Activated T-cell treated with anti-CD3 and anti-CD28 coated beads, Interleukin-2, amount 50 U/mL, for 1 hour (primary cell): ENCODE measurements around the gene DGLUCY.
"Not testable (repeated sequence)": the region's sequence is repeated elsewhere in the genome, so short reads cannot be mapped to it uniquely, and the experiment has no call there.

ENCODE experiments used
- DNase-seq: peaks from one replicate; pipeline ENCODE4 v3.0.0-alpha.2; 2020

Gene DGLUCY

DNA sequence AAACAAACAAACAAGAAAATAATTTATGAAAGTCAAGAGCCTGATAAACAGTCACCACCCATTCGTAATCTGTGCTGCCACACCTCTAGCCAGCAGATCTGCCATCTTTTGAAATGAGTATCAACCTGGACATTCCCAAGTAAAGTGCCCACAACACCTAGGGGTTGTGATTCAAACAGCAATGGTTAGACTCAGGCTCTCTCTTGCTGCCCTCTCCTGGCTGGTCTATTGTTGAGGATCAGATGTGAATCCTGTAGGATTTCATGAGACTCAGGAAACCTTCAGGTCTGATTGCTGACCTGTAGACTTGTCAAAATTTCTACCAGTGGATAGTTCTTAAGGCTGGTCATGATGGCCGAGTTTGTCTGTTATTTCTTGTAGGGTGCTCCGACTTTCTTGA is 26.8 kb downstream of the DGLUCY start:
- no peak for DNase-seq

DNA sequence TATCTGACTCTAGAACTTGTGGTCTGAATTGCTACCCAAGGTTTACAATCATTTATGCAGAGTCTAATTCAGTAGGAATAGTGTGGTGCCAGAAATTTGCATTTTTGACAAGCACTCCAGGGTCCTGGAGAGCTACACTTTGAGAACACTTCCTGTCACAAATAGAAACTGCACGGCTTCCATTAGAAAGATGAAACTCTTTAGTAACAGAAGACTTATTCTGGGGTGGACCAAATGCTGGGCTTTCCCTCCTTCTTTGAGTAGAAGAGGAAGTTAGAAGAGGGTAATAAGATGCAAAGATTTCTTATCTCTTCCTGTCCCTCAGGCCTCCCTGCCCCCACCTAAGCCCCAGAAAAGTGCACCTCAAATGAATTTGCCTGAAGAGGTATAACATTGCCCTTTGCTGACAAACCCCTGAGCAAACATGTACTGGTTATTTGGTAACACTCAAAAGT is 28.4 kb downstream of the DGLUCY start:
- DNase-seq, result no peak

DNA sequence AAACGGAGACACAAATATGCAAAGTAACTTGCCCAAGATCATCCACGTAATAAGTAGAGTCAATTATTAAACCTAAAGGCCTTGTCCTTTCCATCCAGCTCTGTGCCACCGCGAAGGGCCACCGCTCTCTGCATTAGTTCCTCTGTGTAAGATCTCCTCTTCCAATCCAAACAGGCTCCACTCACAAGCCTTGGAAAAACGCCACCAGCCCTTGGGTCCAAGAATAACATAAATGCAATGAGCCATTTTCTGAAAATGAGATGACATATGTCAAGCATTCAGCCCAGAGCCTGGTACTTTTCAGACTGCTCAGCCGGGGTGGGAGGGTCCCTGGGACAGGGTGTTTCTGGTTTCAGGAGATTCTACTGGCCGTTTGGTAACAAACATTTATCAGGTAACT is 30.0 kb downstream of the DGLUCY start:
- DNase-seq, result no peak

DNA sequence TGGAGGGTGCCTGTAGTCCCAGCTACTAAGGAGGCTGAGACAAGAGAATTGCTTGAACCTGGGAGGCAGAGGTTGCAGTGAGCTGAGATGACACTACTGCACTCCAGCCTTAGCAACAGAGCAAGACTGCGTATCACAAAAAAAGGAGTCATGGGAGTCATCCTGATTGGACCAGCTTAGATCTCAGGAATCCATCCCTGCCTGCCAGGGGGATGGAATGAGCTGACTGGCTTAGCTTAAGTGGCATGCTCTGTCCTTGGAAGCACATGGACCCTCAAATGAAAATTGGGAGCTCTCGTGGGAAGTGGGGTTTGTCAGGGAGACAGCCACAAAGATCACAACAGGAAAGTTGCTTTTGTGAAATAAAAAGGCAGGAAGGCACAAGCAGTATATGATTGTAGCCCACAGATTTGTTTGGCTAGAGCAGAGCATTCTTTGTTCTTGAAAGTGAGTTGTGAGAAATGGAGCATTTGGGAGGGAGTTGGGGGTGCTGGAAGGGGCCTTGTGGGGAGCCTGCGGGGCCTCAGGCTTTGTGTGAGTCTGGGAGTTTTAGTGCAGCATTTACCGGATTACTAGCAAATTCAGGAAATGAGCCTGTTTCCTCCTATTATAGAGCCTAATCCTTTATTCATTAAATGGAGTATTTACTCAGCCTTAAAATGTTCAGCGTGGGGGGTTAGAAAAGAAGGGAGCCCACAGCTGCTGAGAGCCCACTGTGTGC is 30.7 kb downstream of the DGLUCY start:
- no peak for DNase-seq

DNA sequence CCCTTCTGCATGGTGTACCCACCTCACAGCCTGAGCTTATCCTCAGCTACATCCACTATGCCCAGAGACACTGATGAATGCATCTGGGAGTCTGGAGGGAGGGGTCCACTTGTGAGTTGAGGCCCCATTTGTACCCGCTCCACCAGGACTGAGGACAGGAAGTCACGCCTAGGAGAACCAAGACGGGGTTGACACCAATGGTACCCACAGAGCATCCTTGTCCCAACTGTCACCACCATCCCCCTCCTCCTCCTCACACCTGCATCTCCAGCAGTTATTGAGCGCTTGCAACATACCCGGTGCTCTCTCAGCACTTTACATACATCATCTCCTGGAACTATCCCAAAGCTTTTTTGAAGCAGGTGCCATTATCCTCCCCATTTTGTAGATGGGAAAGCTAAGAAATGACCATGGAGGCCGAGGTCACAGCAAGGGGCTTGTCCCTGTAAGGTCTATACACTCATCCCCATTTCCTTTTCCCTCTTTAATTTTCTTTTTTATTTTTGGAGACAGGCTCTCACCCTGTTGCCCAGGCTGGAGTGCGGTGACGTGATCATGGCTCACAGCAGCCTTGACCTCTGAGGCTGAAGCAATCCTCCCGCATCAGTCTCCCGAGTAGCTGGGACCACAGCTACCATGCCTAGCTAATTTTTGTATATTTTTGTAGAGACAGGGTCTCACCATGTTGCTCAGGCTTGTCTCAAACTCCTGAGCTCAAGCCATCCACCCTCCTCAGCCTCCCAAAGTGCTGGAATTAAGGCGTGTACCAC is 31.7 kb downstream of the DGLUCY start:
- DNase-seq, result no peak

DNA sequence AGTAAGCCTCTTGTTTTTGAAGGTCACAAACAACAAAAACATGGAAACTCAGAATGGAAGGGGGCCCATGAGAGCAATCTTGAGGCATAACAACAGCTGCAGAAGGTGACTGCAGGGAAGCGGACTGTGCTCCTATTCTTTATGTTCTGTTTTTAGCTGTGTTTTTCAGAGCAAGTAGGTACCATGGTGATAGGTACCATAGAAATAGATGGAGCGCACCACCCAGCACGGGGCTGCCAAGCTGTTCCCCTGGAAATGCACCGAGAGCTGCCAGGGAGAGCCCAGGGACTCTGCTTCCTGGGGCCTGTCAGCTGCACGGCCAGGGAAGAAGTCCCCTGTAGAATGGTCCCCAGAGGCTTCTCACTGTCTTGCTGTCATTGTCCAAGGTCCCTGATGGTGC is 32.8 kb downstream of the DGLUCY start:
- DNase-seq, result no peak

DNA sequence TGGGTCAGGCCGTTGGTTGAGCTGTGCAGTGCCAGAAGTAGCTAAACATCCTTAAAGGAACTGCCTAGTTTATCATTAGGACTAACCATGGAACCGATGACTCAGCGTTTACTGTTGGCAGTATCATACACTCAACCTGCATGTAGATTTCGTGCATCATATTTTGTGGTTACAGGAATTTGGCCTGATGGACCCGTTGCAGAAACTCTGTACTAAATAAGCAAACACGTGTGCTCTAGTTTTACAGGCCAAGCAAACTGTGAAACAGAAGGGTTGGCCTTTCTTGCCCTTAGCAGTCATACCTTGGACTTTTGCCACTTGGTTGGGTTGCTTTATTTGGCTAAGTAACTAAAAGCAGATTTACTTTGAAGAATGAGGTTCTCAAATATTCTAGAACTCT is 35.6 kb downstream of the DGLUCY start:
- no peak for DNase-seq

DNA sequence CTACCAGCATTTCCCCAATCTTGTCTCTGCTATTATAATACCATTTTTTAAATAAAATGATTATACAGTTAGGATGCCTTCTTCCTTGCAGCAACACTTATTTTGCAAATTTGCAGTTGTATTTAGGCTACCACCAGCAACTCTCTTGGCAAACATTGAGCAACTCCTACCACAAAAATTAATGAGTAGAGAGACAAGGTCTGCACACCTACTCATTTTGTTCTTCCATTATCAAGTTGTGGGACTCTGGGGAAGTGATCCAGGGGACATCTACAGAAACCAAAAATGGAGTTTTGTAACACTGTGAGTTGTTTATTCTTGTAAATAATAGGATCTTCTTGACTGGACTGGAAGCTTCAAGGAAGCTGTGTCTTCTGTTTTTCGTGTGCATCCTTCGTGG is 38.6 kb downstream of the DGLUCY start:
- no peak for DNase-seq

DNA sequence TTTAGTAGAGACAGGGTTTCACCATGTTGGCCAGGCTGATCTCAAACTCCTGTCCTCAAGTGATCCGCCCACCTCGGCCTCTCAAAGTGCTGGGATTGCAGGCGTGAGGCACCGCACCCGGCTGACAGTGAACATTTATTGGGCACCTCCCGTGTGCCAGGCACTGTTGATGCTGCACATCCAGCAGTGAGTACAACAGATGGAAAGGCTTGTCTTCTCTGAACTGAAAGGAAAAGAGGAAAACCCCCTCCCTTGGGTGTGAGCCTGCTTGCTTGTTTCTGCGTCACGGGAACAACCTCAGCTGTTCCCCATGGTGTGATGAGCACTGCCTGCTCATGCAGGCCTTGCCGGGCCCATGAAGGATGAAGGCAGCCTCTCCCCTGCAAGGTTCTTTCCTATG is 39.5 kb downstream of the DGLUCY start:
- DNase-seq, result no peak

DNA sequence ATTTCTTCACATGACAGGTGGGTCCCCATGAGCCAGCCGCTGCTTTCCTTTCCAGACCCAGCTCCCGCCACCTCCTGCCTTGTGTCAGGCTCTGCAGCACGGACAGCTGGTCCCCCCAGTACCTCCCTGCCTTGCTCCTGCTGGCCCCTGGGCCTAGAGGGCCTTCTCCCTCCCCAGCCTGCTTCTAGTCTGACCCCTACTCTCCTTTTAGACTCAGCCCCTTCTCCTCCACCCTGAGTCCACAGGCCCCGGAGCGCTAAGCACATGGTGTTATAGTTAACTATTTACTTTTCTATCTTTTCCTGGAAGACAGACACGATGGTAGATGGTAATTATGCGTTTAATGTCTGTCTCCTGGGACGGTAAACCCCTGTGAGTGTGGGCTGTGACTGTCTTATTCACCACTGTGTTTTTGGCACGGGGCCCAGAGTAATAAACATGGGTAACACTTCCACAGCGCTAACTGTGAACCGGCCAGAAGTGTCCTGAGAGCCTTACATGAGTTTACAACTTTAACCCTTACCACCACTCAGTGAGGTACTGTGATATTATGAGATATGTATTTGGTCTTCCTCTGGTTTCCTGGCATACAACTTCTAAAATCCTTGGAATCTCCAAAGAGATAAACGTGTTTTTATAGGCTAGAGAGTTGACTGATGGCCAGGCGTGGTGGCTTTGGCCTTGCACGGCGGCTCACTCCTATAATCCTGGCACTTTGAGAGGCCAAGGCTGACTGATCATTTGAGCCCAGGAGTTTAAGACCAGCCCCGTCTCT is 41.2 kb downstream of the DGLUCY start:
- no peak for DNase-seq

DNA sequence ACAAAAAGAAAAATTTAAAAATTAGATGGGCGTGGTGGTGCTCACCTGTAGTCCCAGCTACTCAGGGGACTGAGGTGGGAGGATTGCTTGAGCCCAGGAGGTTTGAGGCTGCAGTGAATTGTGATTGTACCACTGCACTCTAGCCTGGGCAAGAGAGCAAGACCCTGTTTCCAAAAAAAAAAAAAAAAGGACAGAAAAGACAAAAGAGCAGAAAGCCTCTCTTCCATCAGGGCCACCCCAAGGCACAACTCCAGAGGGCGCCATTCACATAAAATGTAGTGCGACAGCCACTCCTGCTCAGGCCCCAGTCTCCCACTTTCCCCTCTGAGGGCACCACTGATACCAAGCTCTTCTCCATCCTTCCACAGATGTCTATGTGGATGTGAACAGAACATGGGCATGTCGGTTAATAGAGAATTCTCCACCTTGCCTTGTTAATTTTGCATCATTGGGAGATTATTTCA is 41.8 kb downstream of the DGLUCY start:
- no peak for DNase-seq

DNA sequence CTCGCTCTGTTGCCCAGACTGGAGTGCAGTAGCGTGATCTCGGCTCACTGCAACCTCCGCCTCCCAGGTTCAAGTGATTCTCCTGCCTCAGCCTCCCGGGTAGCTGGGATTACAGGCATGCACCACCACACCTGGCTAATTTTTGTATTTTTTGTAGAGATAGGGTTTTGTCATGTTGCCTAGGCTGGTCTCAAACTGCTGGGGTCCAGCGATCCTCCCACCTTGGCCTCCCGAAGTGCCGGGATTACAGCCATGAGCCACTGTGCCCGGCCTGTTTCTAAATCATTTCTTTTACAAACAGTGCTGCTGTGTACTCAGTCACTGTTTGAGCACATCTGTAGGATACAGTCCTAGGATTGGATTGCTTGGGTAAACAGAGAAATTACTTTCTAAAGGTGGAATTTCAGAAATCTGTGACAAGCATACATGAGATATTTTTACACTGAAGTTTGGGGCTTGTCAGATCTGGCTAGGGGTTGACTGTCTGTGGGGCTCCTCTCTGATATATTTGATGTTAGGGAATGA is 42.3 kb downstream of the DGLUCY start:
- DNase-seq, result not testable (repeated sequence)

DNA sequence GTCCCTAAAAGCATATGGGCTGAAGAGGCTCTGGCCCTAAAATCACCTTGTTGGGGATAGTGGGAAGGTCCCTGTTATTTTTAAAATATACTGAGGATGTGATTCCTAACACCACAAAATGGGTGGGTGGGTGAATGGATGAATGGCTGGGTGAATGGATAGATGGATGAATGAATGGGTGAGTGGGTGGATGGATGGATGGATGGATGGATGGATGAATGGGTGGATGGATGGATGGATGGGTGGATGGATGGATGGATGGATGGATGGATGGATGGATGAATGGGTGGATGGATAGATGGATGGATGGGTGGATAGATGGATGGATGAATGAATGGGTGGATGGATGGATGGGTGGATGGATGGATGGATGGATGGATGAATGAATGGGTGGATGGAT is 43.0 kb downstream of the DGLUCY start:
- DNase-seq, result not testable (repeated sequence)

DNA sequence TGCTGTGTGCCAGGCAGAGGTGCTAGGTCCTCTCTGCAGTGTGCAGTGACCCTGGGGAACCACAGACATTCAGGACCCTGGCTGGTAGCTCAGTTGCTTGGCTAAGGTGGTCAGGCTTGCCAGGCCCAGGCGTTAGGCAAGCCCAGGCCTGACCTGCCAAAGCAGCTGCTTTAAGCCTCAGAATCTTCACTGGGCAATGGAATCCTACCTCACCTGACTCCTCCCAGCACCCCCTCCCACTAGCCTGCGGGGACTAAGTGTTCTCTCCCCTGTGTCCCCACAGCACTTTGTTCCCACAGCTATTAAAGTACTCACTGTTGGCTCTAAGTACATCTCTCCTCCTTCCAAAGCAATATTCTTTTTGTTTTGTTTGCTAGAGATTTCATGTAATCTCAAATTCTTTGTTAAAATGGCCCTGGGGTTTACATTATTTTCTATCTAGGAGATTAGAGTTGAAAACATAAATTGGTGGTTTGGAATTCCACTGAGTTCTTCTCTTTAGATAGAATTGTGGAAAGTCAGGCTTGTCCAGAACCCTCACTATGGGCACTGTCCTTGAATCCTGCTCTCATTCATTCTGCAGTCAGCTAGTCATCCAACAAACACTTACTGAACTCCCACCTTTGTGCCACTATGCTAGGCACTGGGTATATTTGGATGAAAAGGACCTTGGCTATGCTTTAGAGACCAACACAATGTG is 44.4 kb downstream of the DGLUCY start:
- DNase-seq, result no peak

DNA sequence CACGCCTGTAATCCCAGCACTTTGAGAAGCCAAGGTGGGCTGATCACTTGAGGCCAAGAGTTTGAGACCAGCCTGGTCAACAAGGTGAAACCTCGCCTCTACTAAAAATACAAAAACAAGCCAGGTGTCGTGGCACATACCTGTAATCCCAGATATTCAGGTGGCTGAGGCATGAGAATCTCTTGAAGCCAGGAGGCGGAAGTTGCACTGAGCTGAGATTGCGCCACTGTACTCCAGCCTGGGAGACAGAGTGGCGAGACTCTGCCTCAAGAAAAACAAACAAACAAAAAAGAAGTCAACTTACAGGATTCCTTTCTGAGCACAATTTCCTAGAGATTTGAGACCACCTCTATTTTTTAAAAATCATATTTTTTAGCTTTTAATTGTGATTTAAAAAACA is 45.3 kb downstream of the DGLUCY start:
- DNase-seq, result no peak

DNA sequence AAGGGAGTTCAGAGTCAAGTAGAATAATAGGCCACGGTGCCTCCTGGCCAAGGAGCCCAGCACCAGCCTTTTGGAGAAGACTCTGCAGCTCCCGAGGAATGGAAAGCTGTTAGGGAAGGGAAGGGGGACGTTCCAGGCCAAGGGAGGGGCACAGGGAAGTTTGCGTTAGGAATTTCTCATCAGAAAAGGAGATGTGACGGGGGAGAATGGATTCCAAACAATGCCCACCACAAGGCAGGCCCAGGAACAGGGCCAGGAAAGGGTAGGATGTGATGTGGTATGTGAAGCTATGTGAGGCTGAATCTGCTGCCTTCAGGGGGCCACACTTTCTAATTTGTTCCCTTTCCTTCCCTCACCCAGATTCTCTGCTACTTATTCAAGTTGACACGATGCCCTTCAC is 46.0 kb downstream of the DGLUCY start:
- no peak for DNase-seq

DNA sequence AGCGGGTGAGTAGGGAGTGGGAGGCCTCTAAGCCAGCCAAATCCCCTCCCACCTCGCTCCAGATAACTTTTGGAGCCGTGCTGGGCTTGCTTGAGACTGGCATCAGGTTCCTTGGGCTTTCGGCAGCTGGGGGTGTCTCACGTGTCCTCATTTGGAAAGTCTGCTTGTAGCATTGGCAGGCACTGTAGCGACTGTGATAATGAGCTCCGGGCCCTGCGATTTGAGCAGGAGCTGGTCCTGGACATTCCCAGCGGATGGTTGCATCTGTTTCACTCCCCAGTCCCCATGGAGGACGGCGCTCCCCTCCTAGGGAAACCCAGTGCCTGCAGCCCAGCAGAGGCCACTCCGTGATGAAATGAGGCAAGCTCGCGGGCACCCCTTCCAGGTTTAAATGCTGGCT is 49.4 kb downstream of the DGLUCY start:
- DNase-seq, result no peak

DNA sequence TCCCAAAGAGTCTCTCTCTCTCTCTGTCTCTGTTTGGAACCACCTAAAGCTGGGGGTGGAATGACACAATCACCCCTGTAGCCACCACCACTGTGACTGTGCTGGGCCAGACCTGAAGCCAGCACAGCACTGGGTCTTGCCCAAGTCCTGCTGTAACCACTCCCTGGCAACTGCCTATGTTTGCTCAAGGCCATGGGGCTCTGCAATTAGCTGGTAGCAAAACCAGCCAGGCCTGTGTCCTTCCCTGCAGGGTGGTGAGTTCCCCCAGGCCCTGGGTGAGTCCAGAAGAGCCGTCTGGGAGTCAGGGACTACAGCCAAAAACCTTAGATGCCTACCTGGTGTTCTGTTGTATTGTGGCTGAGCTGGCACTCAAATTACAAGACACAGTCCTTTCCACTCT is 50.8 kb downstream of the DGLUCY start:
- DNase-seq, result no peak

DNA sequence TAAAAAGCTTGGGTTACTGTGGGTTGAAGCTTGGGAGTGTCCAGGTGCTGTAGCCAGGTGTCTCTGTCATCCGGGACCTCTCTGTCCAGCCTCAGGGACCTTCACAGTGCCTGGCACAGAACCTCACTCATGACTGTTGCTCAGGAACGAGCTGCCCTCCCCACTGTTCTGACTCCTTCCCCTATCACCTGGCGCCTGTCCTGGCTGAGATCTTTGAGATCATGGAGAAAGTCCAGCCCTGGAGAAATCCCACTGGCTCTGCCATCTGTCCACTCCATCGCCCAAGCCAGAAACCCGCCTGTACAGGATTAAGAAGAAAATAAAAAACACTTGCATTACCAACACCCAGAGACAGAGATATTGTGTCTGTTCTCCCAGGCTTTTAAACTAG is 53.5 kb downstream of the DGLUCY start:
- DNase-seq, result no peak

DNA sequence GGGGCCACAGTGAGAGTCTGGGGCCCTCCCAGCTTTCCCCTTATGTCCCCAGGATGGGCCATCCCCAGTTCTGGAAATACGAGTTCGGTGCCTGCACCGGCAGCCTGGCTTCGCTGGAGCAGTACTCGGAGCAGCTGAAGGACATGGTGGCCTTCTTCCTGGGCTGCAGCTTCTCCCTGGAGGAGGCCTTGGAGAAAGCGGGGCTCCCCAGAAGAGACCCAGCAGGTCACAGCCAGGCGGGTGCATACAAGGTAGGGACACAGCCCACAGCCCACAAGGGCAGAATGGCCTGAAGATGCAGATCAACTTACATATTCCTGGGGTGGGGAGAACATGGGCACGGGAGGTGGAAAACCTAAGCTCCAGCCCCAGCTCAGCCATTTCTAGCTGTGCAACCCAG is 56.1 kb downstream of the DGLUCY start:
- no peak for DNase-seq

DNA sequence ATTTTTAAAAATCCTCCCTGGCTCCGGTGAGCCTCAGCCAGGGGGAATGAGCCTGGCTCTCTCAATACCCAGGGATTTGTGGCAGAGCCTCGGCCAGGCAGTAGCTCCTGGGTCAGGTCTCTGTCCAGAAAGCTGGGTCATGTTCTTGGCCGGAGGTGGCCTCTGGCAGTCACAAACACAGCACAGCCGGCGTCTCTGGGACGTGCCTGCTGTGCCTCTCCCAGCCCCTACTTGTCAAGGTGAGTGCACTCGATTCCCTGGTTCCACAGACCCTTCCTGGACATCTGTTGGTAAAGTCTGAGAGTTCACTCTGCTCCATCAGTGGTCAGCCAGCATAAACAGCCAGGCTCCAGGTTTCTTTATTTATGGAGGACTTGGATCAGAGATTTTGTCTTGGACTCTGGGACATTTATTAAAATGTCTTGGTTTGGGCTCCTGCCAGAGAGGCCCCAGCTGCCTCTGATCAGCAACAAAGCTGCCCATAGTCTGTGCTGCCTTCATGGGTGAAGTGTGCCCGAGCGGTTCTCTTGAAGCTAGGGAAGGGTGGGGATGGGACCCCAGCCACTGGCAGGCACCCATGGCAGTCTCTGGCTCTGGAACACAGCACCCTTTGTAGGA is 56.7 kb downstream of the DGLUCY start:
- DNase-seq, result no peak

DNA sequence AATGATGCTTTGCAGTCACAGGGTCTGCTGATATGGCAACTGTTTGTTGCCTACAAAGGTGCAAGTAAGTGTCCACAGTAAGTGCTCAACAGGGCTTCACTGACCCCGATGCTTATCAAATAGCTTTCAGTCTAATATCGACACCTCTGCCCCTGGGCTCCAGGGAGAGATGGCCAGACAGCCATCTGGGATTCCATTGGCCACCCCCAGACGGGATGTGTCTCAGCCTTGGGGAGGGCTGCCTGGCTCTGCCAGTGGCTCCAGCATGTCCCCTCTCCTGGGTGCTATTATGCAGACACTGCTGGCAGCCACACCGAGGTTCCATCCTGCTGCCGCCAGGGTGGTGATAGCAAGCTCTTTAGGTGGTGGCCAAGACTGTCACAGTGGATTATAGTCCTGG is 57.4 kb downstream of the DGLUCY start:
- no peak for DNase-seq
